GM18519 (cell line): ENCODE measurements around the gene TOGARAM2.

Experiments used
- ATAC-seq: cut with Tn5 transposase; IDR thresholded peaks from one replicate; pipeline ENCODE4 v1.9.1; 2021; ENCODE audit warnings: mild to moderate bottlenecking, moderate library complexity; ENCODE audit not compliant: unreplicated experiment, low FRiP score

TOGARAM2 gene

DNA sequence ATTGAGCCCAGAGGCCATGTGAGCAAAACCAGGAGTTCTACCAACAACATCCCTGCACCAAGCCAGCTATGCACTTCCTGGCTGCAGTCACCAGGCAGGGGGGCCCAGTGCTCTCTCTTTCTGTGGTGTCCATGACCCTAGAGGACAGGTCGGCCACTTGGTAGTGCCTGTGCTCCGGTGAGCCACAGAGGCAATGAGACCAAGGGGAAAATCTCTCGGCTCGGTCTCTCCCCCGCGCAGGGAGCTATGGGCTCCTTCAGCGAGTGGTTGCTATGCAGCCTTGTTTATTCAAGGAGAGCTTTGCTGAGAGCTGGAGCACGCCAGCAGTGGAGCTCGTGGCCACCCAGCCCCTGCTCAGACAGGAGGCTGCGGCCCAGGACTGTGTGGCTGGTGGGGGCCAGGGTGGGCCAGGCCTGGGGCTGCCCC lies at the start of gene TOGARAM2:
Gene TOGARAM2, plus strand, starts transcription at position 283 of the 426 bp plus-strand sequence. CDS start 13,537 bp downstream, outside the sequence.
- ATAC-seq: no peak

DNA sequence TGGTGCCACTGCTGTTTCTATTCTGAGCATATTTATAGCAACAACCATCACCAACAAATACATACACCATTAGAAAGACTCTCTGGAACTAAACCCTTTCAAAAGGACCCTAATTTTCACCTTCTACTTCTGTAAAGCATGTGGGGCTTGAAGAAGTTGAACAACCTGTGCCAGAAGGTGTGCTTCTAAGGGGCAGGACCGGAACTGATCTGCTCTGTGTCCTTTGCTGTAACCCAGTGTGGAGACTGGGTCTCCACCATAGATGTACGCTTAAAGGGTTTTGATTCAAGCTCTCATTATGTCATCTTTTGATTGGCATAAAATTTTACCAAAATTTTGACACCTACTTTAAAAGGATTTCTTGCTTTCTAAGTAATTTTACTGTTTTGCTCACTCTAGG lies 46.3 kb upstream of the TOGARAM2 start:
- ATAC-seq: no peak

DNA sequence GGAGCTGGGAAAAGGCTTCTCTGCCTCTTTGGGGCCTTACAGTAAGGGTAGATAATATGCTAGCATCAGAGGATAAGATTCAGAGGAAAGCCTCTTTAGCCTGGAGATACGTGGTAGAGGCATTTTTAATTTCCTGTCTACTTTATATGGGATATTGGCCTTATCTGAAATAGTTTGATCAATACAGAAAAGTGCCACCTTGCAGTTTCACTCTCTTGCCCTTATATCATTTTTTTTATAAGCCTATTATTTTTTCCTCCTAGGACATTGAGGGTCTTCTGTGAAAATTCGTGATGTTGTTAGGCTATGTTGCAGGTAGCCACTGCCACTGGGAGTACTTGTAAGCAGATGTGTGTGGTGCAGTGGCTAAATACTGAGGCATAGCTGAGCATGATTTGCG lies 40.1 kb upstream of the TOGARAM2 start:
- no peak for ATAC-seq

DNA sequence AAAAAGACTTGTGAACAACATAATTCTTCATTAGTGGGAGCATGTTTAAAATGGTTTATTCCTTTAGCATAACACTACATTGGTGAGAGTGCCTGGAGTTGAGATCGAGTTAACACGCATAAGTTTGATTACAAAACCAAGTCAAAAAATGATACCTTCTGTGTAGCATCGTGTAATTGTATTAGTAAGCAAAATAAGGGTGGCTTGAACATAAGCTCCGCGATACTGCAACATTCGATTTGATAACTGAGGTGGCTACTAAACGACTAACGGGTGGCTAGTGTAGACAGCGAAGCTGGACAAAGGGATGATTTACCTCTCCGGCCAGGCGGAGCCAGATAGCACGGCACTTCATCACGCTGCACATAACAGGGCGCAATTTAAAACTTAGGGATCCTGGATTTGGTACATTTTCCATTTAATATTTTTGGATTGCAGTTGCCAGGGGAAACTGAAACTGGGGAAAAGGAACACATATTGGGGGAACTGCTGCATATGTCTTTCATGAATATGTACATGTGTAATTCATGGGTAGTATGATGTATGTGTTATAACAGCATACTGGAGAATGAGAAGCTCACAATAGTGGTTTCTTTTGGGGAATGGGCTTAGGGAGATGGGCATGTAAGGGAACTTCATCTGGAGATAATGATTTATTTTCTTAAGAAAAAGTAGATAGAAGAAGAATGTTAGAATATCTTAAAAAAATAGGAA lies 36.4 kb upstream of the TOGARAM2 start:
- no peak for ATAC-seq

DNA sequence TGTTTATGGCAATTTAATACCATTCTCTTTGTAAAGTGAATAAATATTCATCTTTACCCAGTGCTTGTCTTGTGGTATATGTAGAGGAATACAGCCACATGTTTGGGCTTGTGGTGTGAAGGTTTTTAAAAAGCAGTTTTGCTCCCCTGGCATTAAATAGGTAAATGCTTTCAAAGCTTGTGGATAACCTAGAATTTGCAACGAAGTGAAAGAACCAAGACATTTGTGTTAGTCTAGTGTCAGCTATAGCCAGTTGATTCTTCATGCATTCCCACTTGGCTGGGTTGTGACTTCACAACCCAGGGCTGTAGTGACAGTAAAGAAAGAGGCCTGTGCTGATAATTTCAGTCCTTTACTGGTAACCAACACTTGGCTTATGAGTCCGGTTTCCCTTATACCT lies 32.9 kb upstream of the TOGARAM2 start:
- no peak for ATAC-seq

DNA sequence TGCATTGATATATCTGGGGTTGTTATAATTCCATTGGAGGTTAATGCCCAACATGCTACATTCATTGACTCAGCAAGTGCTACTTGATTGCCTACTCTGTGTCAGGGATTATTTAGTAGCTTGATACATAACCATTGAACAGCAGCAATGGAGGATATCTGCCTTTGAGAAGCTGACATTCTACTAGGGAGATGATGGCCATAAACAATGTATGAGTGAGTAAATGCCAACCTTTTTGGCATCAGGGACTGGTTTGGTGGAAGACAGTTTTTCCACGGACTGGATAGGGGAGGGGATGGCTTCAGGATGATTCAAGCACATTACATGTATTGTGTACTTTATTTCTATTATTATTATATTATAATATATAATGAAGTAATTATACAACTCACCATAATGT lies 31.9 kb upstream of the TOGARAM2 start:
- ATAC-seq: no peak

DNA sequence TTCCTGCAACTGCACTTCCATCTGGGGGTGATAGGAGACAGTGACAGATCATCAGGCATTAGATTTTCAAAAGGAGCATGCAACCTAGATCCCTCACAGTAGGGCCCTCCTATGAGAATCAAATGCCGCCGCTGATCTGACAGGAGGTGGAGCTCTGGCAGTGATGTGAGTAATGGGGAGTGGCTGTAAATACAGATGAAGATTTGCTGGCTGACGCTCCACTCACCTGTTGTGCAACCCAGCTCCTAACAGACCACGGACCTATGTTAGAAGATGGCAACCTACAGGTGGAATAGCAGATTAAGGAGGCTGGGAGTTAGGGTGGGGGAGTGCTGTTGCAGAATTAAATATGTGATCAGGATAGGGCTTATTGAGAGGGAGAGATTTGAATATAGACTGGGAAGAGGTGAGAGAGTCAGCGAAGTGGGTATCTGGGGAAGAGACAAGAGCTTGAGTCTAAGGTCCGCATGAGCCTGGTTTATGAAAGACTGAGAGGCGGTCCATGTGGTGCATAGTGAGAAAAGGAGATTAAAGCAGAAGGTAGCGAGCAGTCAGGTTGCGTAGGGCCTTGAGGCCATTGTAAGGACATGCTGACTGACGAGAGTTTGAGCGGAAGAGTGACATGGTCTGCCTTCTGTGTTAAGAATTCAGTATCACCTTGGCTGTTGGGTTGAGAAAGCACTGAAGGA lies 31.3 kb upstream of the TOGARAM2 start:
- no peak for ATAC-seq

DNA sequence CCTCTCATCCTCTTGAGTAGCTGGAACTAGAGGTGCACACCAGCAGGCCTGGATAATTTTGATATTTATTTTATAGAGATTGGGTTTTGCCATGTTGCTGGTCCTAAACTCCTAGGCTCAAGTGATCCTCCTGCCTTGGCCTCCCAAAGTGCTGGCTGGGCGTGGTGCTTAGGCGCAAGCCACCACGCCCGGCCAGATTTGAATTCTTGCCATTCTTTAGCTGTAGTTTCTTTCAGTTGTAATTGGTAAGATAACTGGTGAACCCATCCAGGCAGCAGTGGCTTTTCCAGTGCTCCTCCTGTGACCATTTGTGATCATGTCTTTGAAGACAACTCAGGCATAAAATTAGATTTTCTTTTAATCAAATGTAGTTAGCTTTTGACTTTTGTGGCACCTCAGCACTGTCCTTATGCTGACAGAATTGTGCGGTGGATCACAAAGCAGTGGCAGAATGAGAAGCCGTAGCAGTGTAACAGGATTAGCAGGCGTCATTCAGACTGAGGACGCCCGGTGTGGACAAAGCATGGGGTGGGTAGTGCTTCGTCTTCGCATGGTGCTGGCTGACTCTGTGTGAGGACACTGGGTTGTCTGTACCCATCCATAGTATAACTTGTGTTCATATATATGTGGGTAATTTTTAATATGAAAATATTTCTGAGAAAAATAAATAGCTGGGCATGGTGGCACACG lies 30.0 kb upstream of the TOGARAM2 start:
- no peak for ATAC-seq

DNA sequence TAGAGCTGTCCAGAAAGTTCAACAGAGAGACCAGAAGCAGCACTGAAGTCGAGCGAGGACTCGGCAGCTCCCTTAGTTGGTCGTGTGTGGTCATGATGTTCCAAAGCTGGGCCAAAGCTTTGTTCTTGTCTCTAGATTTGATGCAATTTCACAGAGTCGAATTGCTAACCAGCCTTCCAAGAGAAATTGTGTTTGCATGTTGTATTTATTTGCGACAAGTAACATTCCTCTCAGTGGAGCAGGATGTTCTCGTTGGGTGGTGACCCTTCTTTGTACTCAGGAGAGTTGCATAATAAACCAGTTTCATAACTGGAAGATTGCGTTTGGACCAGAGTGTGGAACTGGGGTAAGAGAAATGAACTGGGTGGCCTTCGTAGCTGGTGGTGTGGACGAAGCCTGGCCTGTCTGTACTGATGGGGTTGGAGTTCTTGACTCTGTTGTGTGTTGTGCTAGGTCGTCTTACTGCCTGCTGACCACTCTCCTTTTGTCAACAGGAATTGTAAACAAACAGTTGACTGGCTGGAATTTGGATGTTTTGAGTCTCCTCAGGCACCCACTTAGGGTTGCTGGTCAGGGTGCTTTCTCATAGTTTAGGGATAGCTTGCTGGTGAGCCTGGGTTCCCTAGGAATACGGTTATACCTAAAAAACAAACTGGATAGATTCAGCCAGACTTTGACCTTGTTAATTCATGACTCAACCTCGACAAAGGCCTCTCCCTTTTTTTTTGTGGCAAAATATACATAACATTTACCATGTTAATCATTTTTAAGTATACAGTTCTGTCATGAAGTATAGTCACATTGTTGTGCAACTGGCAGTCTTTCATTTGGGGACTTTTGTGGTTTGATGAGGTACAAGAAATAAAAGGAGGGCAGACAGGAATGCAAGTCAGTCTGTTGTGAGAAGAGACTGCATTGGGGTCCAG lies 28.9 kb upstream of the TOGARAM2 start:
- no peak for ATAC-seq

DNA sequence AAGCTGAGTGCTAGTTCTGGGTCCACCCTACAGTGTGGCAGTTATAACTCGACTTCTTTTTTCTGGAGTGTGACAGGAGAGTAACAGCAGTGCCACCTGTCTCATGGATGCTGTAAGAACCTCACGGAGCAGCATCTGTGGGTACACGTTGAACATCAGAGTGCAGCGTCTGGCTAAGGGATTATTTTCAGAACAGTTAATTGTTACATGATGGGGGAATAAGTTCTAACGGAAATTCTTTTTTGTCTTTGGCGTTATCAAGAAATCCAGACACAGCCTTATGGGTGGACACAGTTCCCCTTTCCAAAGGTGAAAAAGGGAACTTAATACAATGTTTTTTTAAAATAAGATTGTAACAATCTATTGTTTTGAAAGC lies 28.3 kb upstream of the TOGARAM2 start:
- no peak for ATAC-seq

DNA sequence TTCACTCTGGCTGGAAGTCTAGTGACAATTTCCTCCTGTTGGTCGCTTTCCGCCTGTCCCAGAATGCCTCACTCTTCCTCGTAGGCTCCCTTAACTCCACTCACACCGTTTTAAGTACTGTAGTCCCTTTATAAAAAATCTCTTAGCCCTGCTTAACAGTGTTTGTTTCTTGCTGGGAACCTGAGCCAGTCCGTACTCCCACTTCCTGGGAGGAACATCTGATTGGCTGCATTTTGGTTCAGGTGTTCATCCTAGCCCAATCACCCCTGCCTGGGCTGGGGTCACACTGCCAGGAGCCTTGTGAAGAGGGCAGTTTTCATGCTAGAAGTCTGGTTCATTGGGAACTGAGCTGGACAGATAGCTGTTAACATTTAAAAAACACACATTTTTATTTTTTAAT lies 25.6 kb upstream of the TOGARAM2 start:
- ATAC-seq: no peak

DNA sequence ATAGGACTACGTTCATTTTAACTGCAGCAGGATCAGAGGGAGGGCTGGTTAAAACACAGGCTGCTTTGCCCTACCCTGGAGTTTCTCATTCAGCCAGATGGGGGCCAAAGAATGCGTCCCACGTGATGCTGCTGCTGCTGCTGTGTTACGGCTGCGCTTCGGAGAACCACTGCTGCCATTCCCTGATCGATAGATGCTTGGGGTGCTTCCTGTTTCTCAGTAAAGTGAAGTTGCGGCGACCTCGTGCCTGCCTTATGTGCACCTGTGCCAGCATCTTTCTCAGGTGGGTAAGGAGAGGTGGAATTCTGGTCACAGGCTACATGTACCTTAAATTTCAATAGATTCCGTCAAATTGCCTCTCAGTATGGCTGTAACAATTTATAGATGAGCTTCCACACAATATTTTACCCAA lies 24.7 kb upstream of the TOGARAM2 start:
- no peak for ATAC-seq

DNA sequence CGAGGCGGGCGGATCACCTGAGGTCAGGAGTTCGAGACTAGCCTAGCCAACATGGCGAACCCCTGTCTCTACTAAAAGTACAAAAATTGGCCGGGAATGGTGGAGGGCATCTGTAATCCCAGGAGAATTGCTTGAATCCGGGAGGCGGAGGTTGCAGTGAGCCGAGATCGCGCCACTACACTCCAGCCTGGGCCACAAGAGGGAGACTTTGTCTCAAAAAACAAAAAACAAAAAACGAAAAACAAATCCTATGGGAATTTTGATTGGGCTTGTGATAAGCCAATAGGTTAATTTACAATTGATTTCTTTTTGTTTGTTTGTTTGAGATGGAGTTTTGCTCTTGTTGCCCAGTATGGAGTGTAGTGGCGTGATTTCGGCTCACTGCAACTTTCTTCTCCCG lies 24.2 kb upstream of the TOGARAM2 start:
- ATAC-seq: no peak

DNA sequence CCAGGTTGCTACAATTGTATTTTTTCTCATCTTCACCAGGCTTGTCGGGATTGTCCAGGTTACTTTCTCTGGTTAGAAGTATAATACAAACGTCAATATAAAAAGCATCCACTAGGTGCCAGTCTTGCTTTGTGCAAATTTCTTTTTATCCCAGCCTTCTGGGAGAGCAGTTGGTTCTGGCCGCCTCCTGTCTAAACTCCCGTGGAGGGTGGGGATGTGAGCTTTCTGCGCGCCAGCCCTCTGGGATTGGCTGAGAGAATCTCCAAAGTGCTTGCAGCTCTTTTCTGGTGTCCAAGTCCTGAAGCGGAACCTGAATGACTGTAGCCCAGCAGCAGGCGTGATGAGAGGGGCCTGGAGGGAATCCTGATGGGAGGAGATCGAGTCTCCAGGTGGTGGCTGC lies 22.4 kb upstream of the TOGARAM2 start:
- no peak for ATAC-seq

DNA sequence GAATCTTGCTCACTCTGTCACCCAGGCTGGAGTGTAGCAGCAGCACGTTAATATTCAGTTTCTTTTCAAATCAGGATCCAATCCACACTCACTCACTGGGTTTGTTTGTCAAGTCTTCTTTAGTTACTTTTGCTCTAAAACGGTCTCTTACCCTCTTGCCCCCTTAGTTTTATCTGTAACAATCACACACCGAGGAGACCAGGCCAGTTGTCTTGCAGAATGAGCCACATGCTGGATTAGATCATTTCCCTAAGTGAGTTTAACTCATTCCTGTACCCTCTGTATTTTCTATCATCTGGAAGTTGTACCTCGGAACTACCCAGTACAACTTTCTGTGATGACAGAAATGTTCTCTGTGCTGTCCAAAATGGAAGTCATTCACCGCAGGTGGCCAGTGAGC lies 20.7 kb upstream of the TOGARAM2 start:
- ATAC-seq: no peak

DNA sequence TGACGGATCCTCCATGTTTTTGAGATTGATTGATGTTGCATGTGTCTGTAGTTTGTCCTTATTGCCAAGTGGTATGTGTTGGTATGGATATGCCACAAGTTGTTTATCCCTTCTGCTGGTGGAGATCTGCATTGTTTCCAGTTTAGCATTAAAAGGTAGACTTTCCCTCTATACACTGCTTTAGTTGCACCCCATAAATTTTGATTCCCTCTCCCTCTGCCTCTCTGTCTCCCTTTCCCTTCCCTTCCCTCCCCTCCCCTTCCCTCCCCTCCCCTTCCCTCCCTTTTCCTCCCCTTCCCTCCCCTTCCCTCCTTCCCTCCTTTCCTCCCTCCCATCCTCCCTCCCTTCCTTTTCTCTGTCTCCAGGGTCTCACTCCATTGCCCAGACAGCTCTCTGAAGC lies 18.6 kb upstream of the TOGARAM2 start:
- no peak for ATAC-seq

DNA sequence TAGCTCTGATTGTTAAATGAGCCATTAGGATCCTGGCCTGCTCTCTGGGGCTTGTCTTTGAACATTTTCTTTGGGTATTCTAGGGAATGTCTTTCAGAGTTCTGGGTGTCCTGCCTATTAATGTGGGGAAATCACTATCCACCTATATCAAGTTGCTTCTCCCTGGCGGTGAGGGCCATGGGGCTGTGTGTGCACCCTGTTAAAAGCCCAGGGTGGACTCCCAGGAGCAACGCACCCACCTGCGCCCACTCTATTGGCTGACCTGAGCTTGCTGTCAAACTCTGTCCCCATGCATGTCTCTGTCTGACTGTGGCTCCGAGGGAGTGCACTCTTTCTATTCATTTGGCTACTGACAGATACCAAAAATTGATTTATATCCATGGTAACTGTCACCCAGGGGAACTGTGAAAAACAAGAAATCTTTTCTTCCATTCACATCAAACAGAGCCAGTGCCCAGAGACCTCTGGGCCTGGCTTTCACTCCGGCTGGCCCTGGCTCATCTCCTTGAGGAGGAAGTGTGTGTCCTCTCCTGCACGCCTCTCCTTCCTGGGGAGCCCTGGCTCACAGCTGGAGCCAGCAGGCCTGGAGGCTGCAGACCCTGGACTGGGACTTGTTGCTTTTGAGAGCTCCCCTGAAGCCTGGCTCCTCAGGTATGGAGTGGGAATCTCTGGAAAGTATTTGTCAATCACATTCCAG lies 10.5 kb upstream of the TOGARAM2 start:
- no peak for ATAC-seq

DNA sequence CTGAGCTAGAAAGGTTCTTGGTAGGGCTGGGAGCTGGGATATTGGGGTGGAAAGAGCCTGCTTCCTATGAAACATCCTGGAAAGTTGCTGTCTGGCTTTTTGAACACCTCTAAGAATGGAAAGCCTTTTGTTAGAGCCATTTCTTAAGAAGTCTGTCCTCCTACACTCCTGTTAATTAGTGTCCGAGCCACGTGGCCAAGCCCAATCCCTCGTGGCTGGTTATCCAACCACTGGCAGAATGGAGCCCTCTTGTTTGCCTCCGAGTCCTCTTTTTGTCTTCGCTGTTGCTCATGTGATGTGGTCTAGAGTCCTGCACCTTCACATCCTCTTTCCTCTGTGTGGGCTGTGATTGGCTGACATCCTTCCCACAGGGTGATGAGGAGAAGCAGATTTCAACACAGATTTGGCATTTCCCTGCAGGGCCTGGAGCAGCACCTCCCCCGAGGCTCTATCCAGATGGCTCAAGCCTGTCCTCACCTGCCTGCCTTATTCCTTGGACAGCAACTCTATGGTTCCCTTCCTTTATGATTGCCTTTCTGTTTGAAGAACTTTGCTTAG lies 8.2 kb upstream of the TOGARAM2 start:
- no peak for ATAC-seq

DNA sequence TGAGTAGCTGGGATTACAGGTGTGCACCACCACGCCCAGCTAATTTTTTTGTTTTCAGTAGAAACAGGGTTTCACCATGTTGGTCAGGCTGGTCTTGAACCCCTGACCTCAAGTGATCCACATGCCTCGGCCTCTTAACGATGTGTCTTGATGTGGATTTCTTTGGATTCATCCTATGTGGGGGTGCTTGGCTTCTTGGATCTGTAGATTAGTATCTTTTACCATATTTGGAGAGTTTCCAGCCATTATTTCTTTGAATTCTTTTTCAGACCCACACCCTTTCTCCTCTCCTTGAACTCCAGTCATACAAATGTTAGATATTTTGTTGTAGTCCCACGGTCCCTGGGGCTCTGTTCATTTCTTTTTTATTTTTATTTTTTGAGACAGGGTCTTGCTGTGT lies 6.8 kb upstream of the TOGARAM2 start:
- no peak for ATAC-seq

DNA sequence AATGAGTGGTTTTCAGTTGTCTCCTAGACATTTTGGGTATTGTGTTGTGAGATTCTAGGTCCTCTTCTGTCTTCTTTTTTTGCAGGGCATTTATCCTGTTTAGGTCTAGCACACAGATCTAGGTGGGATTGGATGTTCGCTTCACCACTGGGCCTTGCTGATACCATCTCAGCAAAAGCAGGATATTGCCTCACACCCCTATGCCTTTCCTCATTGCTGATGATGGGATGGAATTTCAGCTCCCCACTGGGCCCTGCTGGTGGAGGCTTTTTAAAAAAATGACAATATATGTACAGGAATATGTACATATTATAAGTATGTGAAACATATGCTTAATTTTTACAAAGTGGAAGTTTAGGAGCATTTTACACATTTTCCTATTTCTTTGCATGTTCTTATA lies 5.4 kb upstream of the TOGARAM2 start:
- ATAC-seq: no peak
